ENCODE measurements around the gene OR10A6.

DNA sequence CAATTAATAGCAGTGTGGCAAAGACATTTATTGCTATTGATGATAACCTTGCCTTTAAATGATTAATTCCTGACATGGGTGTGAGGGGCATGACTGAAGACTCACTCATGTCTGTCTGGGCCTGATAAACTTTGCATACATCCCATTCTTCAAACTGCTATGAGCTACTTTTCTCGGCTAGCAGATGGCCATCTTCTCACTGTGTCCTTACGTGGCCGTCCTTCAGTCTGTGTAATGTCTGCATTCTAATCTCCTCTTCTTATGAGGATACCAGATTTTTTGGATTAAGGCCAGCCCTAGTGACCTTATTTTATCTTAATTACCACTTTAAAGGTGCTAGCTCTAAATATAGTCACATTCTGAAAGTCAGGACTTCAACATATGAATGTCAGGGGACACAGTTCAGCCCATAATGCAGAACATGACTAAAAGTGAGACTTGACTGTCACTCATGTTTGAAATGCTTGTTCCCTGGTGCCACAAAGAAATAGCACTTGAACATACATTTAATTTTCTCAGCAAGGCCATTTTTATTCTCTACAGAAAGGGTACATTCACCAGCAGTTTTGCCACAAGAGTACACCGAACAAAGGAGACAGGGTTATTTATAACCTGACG, 32.3 kb downstream of the OR10A6 start:
- TF ChIP-seq CTCF (optimal IDR thresholded peaks at IDR 0.05 in 1 of 3, IDR thresholded peaks at IDR 0.05 in 1 of 3, conservative IDR thresholded peaks at IDR 0.05 in 1 of 3; ENCODE audit: extremely low read depth in 1 of 3, insufficient read depth in 2 of 3, low read length in 3 of 3) (no peak), EZH2 (IDR thresholded peaks at IDR 0.05; ENCODE audit: low read length) (no peak)
